GM12892 (cell line): ENCODE measurements around the gene RIPPLY3.

Experiments used
- POLR2AphosphoS5 ChIP-seq: IDR thresholded peaks from 2 replicates; pipeline ENCODE4 v1.6.1; 2011; ENCODE audit warnings: low read depth, low read length, control low read depth
- TAF1 ChIP-seq: IDR thresholded peaks from 2 replicates; pipeline ENCODE4 v1.6.1; 2011; ENCODE audit warnings: low read depth, mild to moderate bottlenecking, control low read depth, low read length, borderline replicate concordance

- TF ChIP-seq POLR2AphosphoS5: no peak
- TF ChIP-seq TAF1: no peak
Measured at GRCh38 chr21:36976228-36976861, 30.2 kb upstream of the RIPPLY3 start.
